GM12864 (cell line): ENCODE data around the gene COQ9.
"Not testable (repeated sequence)": the region's sequence is repeated elsewhere in the genome, so short reads cannot be mapped to it uniquely, and the experiment has no call there.

ENCODE experiments used
- DNase-seq: peaks from one replicate; pipeline ENCODE4 v3.0.0-alpha.2; 2011; ENCODE audit warnings: low read depth
- H3K4me3 ChIP-seq: 2 replicates; pipeline ENCODE4 v1.5.1; 2011; ENCODE audit warnings: mild to moderate bottlenecking, low read depth, low read length, control low read depth
- TF ChIP-seq, protein P1 (sequence below): IDR thresholded peaks from 2 replicates; pipeline ENCODE4 v1.5.1; 2011; ENCODE audit warnings: low read depth, mild to moderate bottlenecking, moderate library complexity, low read length, control low read depth, inconsistent platforms; ENCODE audit errors: missing control alignments

The COQ9 gene

DNA sequence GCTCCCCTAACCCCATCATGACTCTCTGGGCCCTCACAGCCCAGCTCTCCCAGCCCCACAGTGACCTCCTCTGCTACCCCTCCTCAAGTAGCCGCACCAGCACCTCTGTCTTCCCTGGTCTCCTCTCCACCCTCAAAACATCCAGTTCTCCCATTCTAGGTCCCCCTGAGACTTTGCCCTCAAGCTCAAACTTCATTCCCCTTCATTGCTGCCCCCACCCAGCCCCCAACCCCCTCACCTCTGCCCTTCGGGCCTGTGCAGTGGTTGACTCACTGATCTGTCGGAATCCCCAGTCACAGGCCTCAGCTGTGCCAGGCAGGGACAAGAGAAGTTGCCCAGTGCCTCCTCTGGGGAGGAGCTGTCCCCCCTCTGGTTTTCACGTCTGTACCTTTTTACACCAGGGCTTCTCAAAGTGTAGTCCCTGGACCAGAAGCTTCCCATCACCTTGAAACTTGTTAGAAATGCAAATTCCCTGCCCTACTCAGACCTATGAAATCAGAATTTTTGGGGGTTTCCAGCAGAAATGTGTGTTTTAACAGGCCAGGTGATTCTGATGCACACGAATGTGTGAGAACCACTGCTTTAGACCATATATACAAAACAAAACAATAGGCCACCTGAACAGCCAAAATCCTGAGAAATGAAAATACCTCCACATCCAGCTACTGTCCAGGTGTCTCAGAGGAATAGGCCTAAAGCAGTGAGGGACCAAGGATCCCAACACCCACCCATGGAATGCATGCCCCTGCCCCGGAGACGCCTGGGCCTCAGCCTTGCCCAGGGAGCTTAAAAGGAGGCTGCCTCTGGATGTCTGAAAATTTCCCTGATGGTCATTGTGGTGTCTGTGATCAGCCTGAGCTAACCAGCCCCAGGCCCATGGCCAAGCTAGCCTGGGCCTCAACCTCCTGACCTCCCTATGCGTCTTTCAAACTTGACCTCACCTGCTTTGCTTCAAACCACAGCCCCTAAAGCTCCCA, 39.9 kb downstream of the COQ9 start:
- H3K4me3 ChIP-seq: peak overlapping the region; percentile 17
- TF ChIP-seq, protein P1, sequence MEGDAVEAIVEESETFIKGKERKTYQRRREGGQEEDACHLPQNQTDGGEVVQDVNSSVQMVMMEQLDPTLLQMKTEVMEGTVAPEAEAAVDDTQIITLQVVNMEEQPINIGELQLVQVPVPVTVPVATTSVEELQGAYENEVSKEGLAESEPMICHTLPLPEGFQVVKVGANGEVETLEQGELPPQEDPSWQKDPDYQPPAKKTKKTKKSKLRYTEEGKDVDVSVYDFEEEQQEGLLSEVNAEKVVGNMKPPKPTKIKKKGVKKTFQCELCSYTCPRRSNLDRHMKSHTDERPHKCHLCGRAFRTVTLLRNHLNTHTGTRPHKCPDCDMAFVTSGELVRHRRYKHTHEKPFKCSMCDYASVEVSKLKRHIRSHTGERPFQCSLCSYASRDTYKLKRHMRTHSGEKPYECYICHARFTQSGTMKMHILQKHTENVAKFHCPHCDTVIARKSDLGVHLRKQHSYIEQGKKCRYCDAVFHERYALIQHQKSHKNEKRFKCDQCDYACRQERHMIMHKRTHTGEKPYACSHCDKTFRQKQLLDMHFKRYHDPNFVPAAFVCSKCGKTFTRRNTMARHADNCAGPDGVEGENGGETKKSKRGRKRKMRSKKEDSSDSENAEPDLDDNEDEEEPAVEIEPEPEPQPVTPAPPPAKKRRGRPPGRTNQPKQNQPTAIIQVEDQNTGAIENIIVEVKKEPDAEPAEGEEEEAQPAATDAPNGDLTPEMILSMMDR: no peak
- no peak for DNase-seq

DNA sequence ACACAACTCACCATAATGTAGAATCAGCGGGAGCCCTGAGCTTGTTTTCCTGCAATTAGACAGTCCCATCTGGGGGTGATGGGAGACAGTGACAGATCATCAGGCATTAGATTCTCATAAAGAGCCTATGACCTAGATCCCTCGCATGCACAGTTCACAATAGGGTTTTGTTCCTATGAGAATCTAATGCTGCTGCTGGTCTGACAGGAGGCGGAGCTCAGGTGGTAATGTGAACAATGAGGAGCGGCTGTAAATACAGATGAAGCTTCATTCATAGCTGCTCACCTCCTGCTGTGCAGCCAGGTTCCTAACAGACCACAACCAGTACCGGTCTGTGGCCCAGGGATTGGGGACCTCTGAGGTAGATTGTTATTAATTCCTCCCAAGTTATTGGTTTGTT, 42.0 kb downstream of the COQ9 start:
- no peak for DNase-seq
- TF ChIP-seq, protein P1: no peak
- no peak overlapping the region for H3K4me3 ChIP-seq

DNA sequence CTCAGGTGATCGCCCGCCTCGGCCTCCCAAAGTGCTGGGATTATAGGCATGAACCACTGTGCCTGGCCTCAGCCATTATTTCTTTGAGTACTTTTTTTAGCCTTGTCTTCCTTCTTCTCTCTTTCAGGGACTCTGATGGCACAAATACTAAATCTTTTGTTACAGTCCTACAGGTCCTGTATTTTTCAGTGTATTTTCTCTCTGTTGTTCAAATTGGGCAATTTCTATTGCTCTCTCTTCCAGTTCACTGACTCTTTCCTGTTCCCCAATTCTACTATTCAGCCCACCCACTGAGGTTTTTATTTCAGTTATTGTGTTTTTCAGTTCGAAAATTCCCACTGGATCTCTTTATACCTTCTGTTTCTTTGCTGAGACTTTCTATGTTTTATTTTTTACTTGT, 46.5 kb downstream of the COQ9 start:
- TF ChIP-seq, protein P1: no peak
- H3K4me3 ChIP-seq: no peak overlapping the region
- DNase-seq: no peak

DNA sequence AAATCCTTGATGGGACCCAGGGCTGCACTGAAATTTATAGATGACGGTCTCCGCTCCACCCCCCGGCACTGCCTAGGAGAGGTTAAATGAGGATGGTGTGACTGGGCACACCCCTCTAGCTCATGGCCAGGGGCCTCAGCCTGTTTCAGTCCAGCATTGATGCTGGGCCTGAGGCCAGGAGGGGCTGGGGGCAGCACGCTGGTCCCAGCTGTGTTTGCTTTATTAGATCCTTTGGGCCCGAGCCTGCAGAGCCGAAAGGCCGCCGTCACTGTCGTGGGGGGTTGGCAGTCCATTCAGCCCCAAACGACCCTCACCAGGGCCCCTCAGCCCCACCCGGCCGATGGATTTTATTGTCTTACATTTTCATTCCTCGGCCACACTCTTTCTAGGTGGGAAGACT, 49.8 kb downstream of the COQ9 start:
- no peak overlapping the region for H3K4me3 ChIP-seq
- TF ChIP-seq, protein P1: no peak
- no peak for DNase-seq

DNA sequence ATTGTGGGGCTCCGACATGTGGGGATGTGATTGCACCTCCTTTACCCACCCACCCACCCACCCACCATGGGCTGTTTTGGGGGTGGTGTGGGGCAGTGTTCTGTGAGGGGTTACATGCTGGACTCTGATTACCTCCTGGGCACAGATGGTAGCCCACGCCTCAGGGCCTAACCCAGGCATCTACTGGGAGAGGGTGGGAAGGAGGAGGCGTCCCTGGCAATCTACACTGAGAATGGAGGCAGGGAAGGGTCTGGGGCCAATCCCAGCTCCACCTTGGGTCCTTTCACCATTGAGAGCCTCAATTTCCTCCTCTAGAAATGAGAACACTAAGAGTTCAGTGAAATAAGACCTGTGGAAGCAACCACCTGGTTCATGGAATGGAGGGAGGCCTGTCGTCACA, 50.8 kb downstream of the COQ9 start:
- no peak overlapping the region for H3K4me3 ChIP-seq
- DNase-seq: no peak
- TF ChIP-seq, protein P1: no peak

DNA sequence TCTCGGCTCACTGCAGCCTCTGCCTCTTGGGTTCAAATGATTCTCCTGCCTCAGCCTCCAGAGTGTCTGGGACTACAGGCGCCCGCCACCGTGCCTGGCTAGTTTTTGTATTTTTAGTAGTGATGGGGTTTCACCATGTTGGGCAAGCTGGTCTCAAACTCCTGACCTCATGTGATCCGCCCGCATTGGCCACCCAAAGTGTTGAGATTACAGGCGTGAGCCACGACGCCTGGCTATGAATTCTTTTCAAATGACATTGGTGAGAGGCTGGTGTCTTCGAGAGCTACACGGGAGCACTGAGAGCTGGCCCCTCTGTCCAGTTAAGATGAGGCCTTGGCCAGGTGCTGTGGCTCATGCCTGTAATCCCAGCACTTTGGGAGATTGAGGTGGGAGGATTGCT, 52.7 kb downstream of the COQ9 start:
- DNase-seq, H3K4me3 ChIP-seq: not testable (repeated sequence)

DNA sequence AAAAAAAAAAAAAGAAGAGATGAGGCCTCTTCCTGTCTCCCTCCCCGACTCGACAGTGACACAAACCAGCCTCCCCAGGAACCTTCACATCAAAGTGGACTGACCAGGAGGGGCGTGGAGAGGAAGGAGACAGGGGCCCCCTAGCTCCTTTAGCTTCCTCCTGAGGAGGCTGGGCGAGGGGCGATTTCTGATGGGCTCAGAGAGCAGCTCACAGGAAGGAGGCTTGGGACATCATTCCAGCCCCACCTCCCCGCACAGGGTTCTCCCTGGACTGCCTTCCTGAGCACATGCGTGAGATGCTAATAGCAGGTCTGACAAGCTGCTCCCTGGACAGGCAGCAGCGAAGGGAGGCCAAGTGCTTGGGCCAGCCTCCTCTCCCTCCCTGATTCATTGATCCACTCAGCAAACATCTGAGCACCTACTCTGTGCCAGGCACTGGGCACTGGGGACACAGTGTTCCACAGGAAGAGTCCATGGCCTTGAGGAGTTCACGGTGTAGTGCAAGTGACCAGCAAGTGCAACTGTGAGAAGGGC, 53.4 kb downstream of the COQ9 start:
- H3K4me3 ChIP-seq: no peak overlapping the region
- no peak for DNase-seq
- TF ChIP-seq, protein P1: no peak
